Ramos (cell line): ENCODE data around the gene NHERF2.

Experiments used
- in situ Hi-C: fragments of 300-500 bp; cut with MboI; formaldehyde crosslinking; loops from one replicate; pipeline ENCODE4 v1.14.3; 2022; ENCODE audit warnings: low sequenced_read_pairs; ENCODE audit not compliant: unreplicated experiment

NHERF2 gene

GRCh38 chr16:2087748-2088631, 61.3 kb downstream of the NHERF2 start:
- in situ Hi-C loops, result loop anchor here (10.0 kb wide), 1 partner anchor 57 kb away; the partner anchor contains the start of gene RAB26
